Lower leg skin (tissue), 4 donors: Measurements from ENCODE around the gene OR2T10. TPM values are rescaled to one million over a fixed set of nuclear protein-coding genes. Genes with fewer than 3 reads are reported as not detected.

Experiments
- DNase-seq, 2 donors: peaks; one replicate each; pipeline ENCODE4 v3.0.0-alpha.2; 2019; ENCODE audit warnings: low spot score in 2 of 2
- H3K4me3 ChIP-seq: fragments of 200-600 bp; sonication (generic); 2 replicates; pipeline ENCODE4 v1.5.1; 2017; ENCODE audit warnings: mild to moderate bottlenecking, low read depth; ENCODE audit not compliant: poor library complexity, severe bottlenecking
- POLR2A ChIP-seq, 2 donors: fragments of 450-650 bp; IDR thresholded peaks; one replicate each; pipeline ENCODE4 v1.6.1; 2016 to 2017; ENCODE audit warnings: antibody characterized with exemption in 2 of 2, mild to moderate bottlenecking in 1 of 2, moderate library complexity in 1 of 2
- WGBS, 2 donors: methylation state at CpG; one replicate each; pipeline ENCODE4 v1.1.5; 2018; 5-methylcytosine and 5-hydroxymethylcytosine counted together
- intact Hi-C: fragments of 100-400 bp; cut with DNase I; formaldehyde crosslinking; loops from one replicate; pipeline ENCODE4 v1.15.0; 2023; ENCODE audit warnings: low total_unique reads
- total RNA-seq, 4 donors: library from RNA; depleted of rRNA; stranded (reverse); fragments of >200 nt; gene quantifications; one replicate each; pipeline ENCODE4 v1.1.0, GENCODE V29; 2016
- TF ChIP-seq, protein P1 (sequence below), 3 donors: fragments of 450-650 bp; IDR thresholded peaks; one replicate each; pipeline ENCODE4 v1.5.1; 2016; ENCODE audit warnings: antibody characterized with exemption in 3 of 3, mild to moderate bottlenecking in 3 of 3, moderate library complexity in 2 of 3

Gene OR2T10
- total RNA-seq, 4 donors from 2014 or later = not detected

DNA sequence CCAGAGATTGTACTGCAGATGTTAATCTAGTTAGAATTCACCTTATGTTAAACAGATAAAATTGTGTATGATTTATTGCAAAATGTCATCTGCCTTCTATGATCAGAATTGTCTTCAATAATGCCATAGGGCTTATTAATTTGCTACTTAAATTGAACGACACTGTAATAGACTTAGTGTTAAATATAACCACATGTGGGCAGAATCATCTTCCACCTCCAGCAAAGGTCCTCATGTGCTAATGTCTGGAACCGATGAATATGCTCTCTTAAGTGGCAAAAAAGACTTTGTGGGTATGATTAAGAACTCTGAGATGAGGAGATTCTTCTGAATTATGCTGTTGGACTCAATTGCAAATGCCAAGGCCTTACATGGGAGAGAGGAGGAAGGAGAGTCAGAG lies 33.1 kb upstream of the OR2T10 start:
- no peak for DNase-seq
- no peak overlapping the region for H3K4me3 ChIP-seq
- 65 to 68% methylated on average over 2 of the region's 2 CpGs for WGBS, 2 donors
- intact Hi-C loops = no loop called here
- no peak for TF ChIP-seq POLR2A (IDR thresholded peaks at IDR 0.05)
- TF ChIP-seq, protein P1, sequence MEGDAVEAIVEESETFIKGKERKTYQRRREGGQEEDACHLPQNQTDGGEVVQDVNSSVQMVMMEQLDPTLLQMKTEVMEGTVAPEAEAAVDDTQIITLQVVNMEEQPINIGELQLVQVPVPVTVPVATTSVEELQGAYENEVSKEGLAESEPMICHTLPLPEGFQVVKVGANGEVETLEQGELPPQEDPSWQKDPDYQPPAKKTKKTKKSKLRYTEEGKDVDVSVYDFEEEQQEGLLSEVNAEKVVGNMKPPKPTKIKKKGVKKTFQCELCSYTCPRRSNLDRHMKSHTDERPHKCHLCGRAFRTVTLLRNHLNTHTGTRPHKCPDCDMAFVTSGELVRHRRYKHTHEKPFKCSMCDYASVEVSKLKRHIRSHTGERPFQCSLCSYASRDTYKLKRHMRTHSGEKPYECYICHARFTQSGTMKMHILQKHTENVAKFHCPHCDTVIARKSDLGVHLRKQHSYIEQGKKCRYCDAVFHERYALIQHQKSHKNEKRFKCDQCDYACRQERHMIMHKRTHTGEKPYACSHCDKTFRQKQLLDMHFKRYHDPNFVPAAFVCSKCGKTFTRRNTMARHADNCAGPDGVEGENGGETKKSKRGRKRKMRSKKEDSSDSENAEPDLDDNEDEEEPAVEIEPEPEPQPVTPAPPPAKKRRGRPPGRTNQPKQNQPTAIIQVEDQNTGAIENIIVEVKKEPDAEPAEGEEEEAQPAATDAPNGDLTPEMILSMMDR (IDR thresholded peaks at IDR 0.05) = no peak

DNA sequence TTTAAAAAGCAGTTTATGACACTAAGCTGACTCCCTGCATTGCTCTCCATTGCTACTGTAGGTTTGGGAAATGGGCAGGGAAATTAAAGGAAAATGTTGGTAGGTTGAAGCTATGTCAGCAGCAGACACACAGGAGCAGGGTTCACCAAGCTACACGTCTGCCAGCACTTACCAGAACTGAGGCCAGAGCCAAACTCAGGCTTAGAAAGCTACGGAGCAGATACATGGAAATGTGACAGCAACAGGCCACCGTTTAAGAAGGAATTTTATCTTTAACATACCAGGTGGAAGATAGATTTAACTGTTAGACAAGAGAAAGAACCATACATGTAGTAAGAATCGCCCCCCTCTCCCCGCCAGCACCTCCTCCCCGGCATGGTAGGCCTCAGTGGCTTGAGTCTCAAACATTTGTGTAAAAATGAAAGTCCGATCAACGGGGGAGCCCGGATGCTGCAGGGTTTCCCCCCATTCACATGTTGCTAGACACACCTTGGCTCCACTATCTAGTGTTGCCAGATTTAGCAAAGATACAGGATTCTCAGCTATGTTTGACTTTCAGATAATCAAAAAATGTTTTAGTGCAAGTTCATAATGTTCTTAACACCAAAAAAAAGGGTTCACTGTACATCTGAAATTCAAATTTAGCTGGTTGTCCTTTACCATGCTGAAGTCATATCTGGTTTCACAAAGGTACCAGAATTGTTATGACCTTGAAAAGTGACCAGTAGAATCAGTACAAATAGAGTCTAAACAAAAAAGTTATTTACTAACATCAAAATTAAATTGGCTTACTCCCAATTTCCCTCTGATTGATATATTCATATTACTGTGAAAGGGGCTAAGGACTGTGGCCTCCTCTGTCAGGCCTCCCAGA lies 30.7 kb upstream of the OR2T10 start:
- DNase-seq = no peak
- intact Hi-C loops = no loop called here
- H3K4me3 ChIP-seq = no peak overlapping the region
- 78 to 81% methylated on average over 9 of the region's 9 CpGs for WGBS, 2 donors
- TF ChIP-seq, protein P1 (IDR thresholded peaks at IDR 0.05) = no peak
- no peak for TF ChIP-seq POLR2A (IDR thresholded peaks at IDR 0.05)

DNA sequence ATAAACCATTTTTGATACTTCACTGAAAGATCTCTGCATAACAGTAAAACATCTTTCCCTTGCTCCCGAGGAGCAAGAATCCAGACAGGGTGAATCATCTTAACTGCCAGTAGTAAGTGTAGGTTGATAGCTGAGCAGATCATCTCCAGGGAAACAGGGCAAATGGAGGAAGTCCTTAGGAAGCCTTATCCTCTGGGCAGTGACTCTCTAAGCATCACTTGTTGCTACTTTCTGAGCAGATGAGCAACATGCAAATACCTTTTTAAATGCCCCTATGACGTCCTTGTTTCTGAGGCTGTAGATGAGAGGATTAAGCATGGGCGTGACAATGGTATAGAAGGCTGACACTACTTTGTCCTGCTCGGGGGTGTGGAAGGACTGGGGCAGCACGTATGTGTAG lies 28.5 kb upstream of the OR2T10 start:
- TF ChIP-seq, protein P1 (IDR thresholded peaks at IDR 0.05) = no peak
- no peak for TF ChIP-seq POLR2A (IDR thresholded peaks at IDR 0.05)
- no peak for DNase-seq
- intact Hi-C loops = no loop called here
- WGBS, 2 donors = 78 to 85% methylated on average over 5 of the region's 5 CpGs
- H3K4me3 ChIP-seq = no peak overlapping the region

DNA sequence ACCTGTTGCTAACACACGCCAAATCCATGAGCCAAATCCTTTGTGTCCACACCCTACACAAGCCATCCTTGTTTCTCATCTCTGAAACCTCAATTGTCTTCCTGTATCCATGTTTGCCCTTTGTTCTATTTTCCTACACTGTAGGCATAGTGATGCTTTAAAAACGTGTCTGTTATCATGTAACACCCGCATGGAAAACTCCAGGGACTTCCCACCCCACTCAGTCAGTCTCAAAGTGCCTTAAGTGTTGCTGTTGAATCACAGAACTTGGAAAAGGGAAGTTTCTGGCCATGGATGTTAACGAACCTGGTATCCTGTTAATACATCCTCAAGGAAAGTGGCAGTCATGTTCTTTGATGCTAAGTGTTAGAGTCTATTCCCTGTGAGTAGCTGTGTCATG lies 27.7 kb upstream of the OR2T10 start:
- intact Hi-C loops = no loop called here
- TF ChIP-seq POLR2A (IDR thresholded peaks at IDR 0.05) = no peak
- TF ChIP-seq, protein P1 (IDR thresholded peaks at IDR 0.05) = no peak
- no peak overlapping the region for H3K4me3 ChIP-seq
- 60 to 77% methylated on average over 4 of the region's 4 CpGs for WGBS, 2 donors
- no peak for DNase-seq

DNA sequence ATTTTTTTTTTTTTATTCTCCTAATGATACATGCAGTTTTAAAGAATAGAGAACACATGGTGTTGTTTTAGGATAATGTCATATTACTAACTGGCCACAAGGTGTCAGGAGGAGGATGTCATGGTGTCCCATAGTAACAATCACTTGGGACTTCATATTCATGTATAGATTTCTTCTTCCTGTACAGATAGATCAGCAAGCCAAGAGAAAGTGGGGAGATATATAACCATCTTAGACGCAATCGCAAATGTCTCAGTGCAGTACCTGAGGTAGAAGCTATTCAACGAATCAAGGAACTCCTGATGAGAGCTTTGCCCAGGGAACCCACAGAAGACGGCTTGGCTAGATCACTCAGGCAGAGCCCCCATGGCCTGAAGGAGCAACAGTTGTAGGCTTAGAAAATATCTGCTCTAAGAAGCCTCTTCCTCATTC lies 25.1 kb upstream of the OR2T10 start:
- no peak for DNase-seq
- WGBS, 2 donors = 59 to 67% methylated on average over 4 of the region's 4 CpGs
- intact Hi-C loops = loop anchor here (5.0 kb wide), 1 partner anchor 185 kb away; no protein-coding TSS in a partner anchor
- TF ChIP-seq, protein P1 (IDR thresholded peaks at IDR 0.05) = no peak
- TF ChIP-seq POLR2A (IDR thresholded peaks at IDR 0.05) = no peak
- no peak overlapping the region for H3K4me3 ChIP-seq
